Duodenal mucosa (tissue), 2 donors: ENCODE data around the gene EPS8L3.
A peak's percentile ranks its signal among the peaks of the same experiment; 100 is the strongest.

ENCODE experiments used
- H3K27ac ChIP-seq: one replicate; pipeline ENCODE4 v1.7.0; 2013; ENCODE audit warnings: low read depth, low read length
- H3K27me3 ChIP-seq, 2 donors: one replicate each; pipeline ENCODE4 v1.7.0; 2013; ENCODE audit warnings: low read length in 2 of 2, control low read depth in 1 of 2; ENCODE audit not compliant: insufficient read depth in 2 of 2, control insufficient read depth in 1 of 2
- H3K36me3 ChIP-seq, 2 donors: one replicate each; pipeline ENCODE4 v1.7.0; 2013; ENCODE audit warnings: low read length in 2 of 2, control low read depth in 1 of 2; ENCODE audit not compliant: insufficient read depth in 2 of 2, control insufficient read depth in 1 of 2
- H3K4me1 ChIP-seq, 2 donors: one replicate each; pipeline ENCODE4 v1.7.0; 2013; ENCODE audit warnings: low read length in 2 of 2, control low read depth in 1 of 2; ENCODE audit not compliant: insufficient read depth in 2 of 2, control insufficient read depth in 1 of 2
- H3K4me3 ChIP-seq, 2 donors: one replicate each; pipeline ENCODE4 v1.7.0; 2013; ENCODE audit warnings: low read length in 2 of 2, low read depth in 1 of 2
- H3K9ac ChIP-seq, 2 donors: one replicate each; pipeline ENCODE4 v1.7.0; 2013; ENCODE audit warnings: low read length in 2 of 2, low read depth in 1 of 2
- H3K9me3 ChIP-seq, 2 donors: one replicate each; pipeline ENCODE4 v1.7.0; 2013; ENCODE audit warnings: low read length in 2 of 2, control low read depth in 1 of 2; ENCODE audit not compliant: control insufficient read depth in 1 of 2

The EPS8L3 gene

DNA sequence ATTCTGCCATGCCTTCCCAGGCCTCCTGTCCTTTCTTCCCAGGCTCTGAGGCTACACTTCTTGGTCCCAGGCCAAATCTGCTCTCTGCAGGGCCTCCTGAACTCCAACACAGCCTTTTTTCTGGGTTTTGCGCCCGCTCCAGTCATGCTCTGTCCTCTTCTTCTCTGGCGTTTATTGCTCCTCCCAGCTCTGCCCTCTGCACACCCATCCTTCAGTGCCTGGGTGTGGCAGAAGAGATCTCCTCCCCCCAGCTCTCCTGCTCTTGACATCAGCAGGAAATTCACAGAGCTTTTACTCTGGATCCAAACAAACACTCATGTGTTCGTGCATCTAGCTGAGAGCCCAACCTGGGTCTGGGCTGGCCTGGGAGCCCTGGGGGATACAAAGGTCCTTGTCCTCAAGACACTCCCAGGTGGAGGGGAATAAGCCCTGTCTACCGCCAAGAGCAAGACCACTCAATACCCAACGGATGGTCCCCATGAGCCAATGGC, 22.9 kb upstream of the EPS8L3 start:
- peaks cover 49 to 59% of the 10 kb centered on the region in 2 donors for H3K4me1 ChIP-seq
- H3K27me3 ChIP-seq: no peaks in the 10 kb centered on the region
- H3K27ac ChIP-seq: peak overlapping the region; percentile 28
- no peak overlapping the region for H3K9ac ChIP-seq
- H3K4me3 ChIP-seq: peak overlapping the region in 1 of 2 donors; percentile 3
- H3K36me3 ChIP-seq: no peaks in the 10 kb centered on the region
- H3K9me3 ChIP-seq: no peaks in the 10 kb centered on the region

DNA sequence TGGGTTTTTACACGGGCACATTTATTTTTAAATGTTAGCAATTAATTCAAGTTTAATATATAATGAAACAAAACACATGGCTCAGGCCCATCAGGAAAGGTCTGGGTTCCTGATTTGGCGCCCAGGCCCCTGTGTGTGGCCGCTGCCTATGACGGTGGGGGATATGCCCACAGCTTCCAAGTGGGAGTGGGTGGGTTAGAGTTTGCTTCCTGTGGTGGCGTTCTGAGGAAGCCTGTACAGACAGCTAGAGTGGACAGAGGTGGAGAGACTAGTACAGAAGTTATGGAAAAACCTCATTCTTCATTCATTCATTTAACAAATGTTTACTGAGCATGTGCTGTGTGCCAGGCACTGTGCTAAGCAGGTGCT, 22.4 kb upstream of the EPS8L3 start:
- H3K36me3 ChIP-seq: no peaks in the 10 kb centered on the region
- H3K9ac ChIP-seq: no peak overlapping the region
- no peaks in the 10 kb centered on the region for H3K9me3 ChIP-seq
- H3K4me1 ChIP-seq: peaks cover 44 to 54% of the 10 kb centered on the region in 2 donors
- no peaks in the 10 kb centered on the region for H3K27me3 ChIP-seq
- no peak overlapping the region for H3K27ac ChIP-seq
- no peak overlapping the region for H3K4me3 ChIP-seq

DNA sequence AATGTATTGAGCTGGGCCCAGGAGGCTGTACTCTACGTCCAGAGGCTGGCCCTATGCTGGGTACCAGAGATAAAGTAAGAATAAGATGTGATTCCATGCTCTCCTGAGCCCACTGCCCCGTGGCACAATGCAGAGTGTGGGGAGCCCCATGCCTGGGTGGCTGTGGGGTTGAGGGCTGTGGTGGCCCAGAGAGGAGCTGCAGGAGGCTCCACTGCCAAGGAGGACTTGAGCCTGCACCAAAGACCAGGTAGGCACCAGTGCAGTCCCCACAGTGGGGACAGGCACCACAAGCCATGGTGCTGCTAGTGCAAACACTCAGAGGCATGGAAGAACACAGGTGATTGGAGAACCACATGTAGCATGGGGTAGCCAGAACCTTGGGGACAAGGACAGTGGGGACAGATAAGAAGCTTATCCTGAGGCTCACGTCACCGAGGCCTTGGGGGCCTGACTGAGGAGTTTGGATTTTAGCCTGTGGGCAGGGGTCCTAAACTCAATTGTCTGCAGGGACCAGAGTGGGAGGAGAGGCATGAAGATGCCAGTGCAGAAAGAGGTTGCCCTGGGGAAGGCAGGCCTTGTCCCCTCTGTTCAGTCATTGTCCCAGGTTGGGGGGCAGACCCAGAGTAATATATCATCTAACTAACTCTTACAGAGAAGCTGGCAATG, 21.9 kb upstream of the EPS8L3 start:
- peaks cover 40 to 49% of the 10 kb centered on the region in 2 donors for H3K4me1 ChIP-seq

DNA sequence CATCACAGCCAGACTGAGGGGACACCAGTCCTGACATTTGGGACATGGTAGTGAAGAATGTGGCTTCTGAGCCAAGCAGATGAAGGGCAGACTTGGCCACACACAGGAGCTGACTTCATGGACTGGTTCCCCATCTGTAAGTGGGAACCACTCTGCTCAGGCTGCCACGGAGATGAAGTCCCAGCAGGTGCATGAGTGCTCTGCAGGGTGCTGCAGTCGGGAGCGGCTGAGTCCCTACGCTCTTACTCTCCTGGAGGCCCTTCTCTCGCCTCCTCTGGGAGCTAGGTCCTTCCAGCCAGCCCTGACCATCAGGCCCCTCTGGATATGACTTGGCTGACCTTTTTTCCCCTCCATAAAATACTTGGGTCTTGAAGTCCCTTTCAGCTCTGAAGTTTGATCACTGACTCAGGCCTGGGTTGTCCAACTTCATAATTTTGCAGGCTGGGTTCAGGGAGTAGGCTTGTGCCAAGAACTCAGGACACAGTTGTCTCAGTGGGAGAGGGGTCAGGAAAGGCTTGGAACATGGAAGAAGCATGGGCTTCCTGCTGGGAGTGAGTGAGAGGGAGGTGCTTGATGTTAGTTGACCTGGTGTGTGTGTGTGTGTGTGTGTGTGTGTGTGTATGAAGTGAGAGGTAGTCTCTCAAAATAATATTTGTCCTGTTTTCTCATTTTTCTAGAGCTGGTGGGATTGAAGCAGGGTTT, 21.0 kb upstream of the EPS8L3 start:
- no peak overlapping the region for H3K4me3 ChIP-seq
- no peaks in the 10 kb centered on the region for H3K36me3 ChIP-seq
- no peak overlapping the region for H3K27ac ChIP-seq
- H3K9ac ChIP-seq: no peak overlapping the region
- no peaks in the 10 kb centered on the region for H3K9me3 ChIP-seq
- H3K27me3 ChIP-seq: no peaks in the 10 kb centered on the region
- peaks cover 37 to 41% of the 10 kb centered on the region in 2 donors for H3K4me1 ChIP-seq

More for the DNA sequence above, 21.9 kb upstream of the EPS8L3 start:
- no peak overlapping the region for H3K4me3 ChIP-seq
- no peak overlapping the region for H3K27ac ChIP-seq
- H3K36me3 ChIP-seq: no peaks in the 10 kb centered on the region
- no peaks in the 10 kb centered on the region for H3K9me3 ChIP-seq
- no peak overlapping the region for H3K9ac ChIP-seq
- no peaks in the 10 kb centered on the region for H3K27me3 ChIP-seq

DNA sequence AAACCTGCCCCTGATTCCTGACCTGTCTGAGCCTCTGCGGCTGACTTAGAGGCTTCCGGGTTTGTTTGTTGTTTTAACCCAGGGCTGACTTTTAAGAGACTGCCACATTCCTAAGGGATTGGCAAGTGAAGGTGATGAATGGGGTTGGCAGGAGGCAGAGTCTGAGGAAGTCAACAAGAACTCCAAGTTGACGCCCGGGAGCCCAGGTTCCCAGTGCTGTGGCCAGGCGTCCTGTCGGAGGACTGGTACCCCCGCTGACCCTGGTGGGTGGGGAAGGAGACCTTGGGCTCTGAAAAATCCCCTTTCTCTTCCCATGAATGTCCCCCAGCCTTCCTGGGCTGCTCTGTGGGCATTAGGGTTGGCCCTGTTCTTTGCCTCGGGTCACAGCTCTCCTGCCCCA, 19.7 kb upstream of the EPS8L3 start:
- peaks cover 29 to 33% of the 10 kb centered on the region in 2 donors for H3K4me1 ChIP-seq
- H3K4me3 ChIP-seq: no peak overlapping the region
- H3K9me3 ChIP-seq: no peaks in the 10 kb centered on the region
- H3K27ac ChIP-seq: no peak overlapping the region
- no peaks in the 10 kb centered on the region for H3K27me3 ChIP-seq
- H3K36me3 ChIP-seq: no peaks in the 10 kb centered on the region
- H3K9ac ChIP-seq: no peak overlapping the region

DNA sequence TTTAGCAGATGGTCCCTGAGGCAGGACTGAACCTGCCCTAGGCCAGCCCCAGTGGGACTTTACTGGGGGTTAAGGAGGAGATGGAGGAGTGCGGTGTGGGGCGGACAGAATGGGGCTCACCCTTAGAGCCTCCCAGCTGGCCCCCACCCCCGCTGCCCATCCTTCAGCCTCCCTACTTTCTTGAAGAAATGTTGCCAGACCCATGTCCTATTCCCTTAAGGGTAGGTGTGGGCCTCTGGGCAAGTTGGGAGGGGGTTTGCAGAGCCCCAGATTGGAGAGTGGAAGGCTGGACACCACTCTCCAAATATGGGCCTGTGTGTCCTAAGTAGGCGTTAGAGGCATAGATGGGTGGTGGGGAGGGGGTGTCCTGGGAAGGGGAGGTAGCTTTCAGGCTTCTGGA, 19.2 kb upstream of the EPS8L3 start:
- H3K36me3 ChIP-seq: no peaks in the 10 kb centered on the region
- H3K4me1 ChIP-seq: peaks cover 25 to 28% of the 10 kb centered on the region in 2 donors
- H3K4me3 ChIP-seq: no peak overlapping the region
- no peaks in the 10 kb centered on the region for H3K9me3 ChIP-seq
- no peaks in the 10 kb centered on the region for H3K27me3 ChIP-seq
- no peak overlapping the region for H3K27ac ChIP-seq
- no peak overlapping the region for H3K9ac ChIP-seq

DNA sequence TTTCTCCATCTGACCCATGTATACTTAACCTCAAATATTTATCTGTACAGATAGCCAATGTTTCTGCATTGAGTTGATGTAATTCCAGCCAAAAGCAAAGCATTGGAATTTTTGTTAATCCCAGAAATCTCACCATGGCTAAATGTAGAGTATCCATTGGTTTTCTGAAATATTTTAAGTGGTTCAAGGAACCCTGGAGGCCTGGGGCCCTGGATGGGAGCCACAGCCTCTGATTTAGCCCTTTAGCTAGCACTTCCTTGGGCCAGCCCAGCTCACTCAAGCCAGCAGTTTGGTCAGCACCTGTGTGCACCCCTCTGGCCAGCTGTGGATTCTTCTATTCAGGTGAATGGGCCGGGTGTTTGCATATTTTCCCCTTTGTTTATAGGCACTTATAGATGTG, 18.8 kb upstream of the EPS8L3 start:
- no peaks in the 10 kb centered on the region for H3K9me3 ChIP-seq
- H3K27me3 ChIP-seq: no peaks in the 10 kb centered on the region
- H3K4me1 ChIP-seq: peaks cover 21 to 24% of the 10 kb centered on the region in 2 donors
- no peak overlapping the region for H3K27ac ChIP-seq
- no peak overlapping the region for H3K4me3 ChIP-seq
- H3K36me3 ChIP-seq: no peaks in the 10 kb centered on the region
- no peak overlapping the region for H3K9ac ChIP-seq

DNA sequence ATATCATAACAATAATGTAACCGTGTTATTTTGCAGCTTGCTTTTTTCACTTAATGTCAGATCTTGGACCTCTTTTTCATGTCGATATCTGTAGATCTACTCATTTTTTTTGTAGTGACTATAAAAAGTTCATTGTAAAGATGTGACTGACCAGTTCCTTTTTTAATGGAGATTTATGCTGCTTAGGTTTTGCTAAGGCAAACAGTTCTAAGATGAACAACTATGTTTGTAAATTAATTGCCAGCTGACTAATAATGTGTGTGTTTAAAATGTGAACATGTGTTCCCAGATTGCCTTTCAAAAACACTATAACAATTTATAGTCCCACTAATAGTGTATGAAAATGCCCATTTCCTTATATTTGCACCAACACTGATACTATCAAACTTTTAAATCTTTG, 18.1 kb upstream of the EPS8L3 start:
- Histone ChIP-seq H3K9me3 (no peaks in the 10 kb centered on the region), H3K4me3 (no peak overlapping the region), H3K27me3 (no peaks in the 10 kb centered on the region), H3K4me1 (peaks cover 14 to 17% of the 10 kb centered on the region in 2 donors), H3K36me3 (no peaks in the 10 kb centered on the region), H3K27ac (no peak overlapping the region), H3K9ac (no peak overlapping the region)

DNA sequence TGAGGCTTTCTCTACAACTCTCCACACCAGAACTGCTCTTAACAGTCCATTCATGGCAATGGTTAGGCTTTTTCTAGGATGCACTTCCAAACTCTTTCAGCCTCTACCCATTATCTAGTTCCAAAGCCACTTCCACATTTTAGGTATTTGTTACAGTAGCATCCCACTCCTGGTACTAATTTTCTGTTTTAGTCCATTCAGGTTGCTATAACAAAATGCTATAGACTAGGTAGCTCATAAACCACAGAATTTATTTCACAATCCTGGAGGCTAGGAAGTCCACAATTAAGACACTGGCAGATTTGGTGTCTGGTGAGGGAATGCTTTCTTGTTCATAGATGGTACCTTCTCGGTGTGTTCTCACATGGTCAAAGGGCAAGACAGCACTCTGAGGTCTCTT, 17.3 kb upstream of the EPS8L3 start:
- no peaks in the 10 kb centered on the region for H3K9me3 ChIP-seq
- H3K27me3 ChIP-seq: no peaks in the 10 kb centered on the region
- H3K9ac ChIP-seq: no peak overlapping the region
- H3K27ac ChIP-seq: no peak overlapping the region
- H3K36me3 ChIP-seq: no peaks in the 10 kb centered on the region
- peaks cover 7 to 10% of the 10 kb centered on the region in 2 donors for H3K4me1 ChIP-seq
- H3K4me3 ChIP-seq: no peak overlapping the region

DNA sequence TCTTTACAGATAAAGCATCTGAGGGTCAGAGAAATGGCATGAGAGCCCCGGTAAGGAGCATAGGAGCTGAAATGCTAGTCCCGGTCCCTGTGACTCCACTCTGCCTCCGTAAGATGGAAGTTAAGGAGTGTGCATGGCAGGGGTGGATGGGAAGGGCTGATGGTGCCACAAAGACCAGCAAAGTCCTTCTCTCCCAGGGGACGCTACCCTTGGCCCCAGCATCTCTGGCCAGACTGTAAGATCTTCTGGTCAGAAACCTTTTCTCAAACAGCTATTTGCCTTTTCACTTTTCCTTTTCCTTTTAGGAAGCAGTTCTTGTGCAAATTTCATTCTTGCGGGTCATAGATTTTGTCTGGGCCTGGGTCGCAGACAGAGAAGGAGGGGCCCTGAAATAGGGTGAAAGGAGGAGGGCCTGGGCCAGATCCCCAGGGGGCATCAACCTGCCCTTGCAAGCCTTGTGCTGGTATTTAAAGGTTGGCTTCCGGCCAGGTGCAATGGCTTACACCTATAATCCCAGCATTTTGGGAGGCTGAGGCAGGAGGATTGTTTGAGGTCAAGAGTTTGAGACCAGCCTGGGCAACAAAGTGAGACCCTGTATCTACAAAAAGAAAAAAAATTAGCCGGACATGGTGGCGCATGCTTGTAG, 14.4 kb upstream of the EPS8L3 start:
- Histone ChIP-seq H3K27me3 (no peaks in the 10 kb centered on the region), H3K4me1 (peaks cover 1 to 4% of the 10 kb centered on the region in 2 donors), H3K9me3 (no peaks in the 10 kb centered on the region), H3K27ac (no peak overlapping the region), H3K36me3 (no peaks in the 10 kb centered on the region), H3K4me3 (no peak overlapping the region), H3K9ac (no peak overlapping the region)
